CD4-positive, alpha-beta memory T cell (primary cell): ENCODE data around the gene UCP2. TPM values are rescaled to one million over a fixed set of nuclear protein-coding genes. Genes with fewer than 3 reads are reported as not detected.

Experiments
- CTCF ChIA-PET: fragments of 350-600 bp; sonication (Branson Sonifier 250); formaldehyde crosslinking; loops from one replicate; lab custom pipeline; 2021; ENCODE audit warnings: inconsistent platforms; ENCODE audit not compliant: partially characterized antibody; lab: Charles Lee
- POLR2A ChIA-PET: fragments of 350-600 bp; sonication (Branson Sonifier 250); formaldehyde crosslinking; loops from one replicate; lab custom pipeline; 2021; ENCODE audit not compliant: partially characterized antibody; lab: Charles Lee
- DNase-seq, 5 donors: peaks; one replicate each; pipeline versions ENCODE4 v3.0.0 to v3.0.0-alpha.2; 2020 to 2022; ENCODE audit warnings: mixed read lengths in 1 of 5
- H3K27ac ChIP-seq: one replicate; pipeline ENCODE4 v1.7.0; 2013; ENCODE audit warnings: low read depth, low read length
- H3K27me3 ChIP-seq: 2 replicates; pipeline ENCODE4 v1.7.0; 2013; ENCODE audit warnings: mild to moderate bottlenecking, low read length, moderate library complexity; ENCODE audit not compliant: insufficient read depth
- H3K36me3 ChIP-seq: 2 replicates; pipeline ENCODE4 v1.7.0; 2013; ENCODE audit warnings: mild to moderate bottlenecking, low read length, moderate library complexity; ENCODE audit not compliant: insufficient read depth
- H3K4me1 ChIP-seq: 2 replicates; pipeline ENCODE4 v1.7.0; 2013; ENCODE audit warnings: mild to moderate bottlenecking, low read length, moderate library complexity; ENCODE audit not compliant: insufficient read depth
- H3K4me3 ChIP-seq, 2 donors: one replicate each; pipeline ENCODE4 v1.7.0; 2013; ENCODE audit warnings: low read length in 2 of 2, mild to moderate bottlenecking in 1 of 2
- H3K9me3 ChIP-seq, 2 donors: one replicate each; pipeline ENCODE4 v1.7.0; 2013; ENCODE audit warnings: low read length in 2 of 2, control low read depth in 1 of 2; ENCODE audit not compliant: control insufficient read depth in 1 of 2
- H3K27ac Mint-ChIP-seq, 7 donors: one replicate each; pipeline ENCODE4 v1.8.0; 2020 to 2021; ENCODE audit warnings: mixed read lengths in 7 of 7, mild to moderate bottlenecking in 6 of 7, inconsistent platforms in 3 of 7, moderate library complexity in 3 of 7
- H3K27me3 Mint-ChIP-seq, 2 donors: one replicate each; pipeline ENCODE4 v1.8.0; 2020 to 2021; ENCODE audit warnings: mixed read lengths in 2 of 2
- H3K36me3 Mint-ChIP-seq, 2 donors: one replicate each; pipeline ENCODE4 v1.8.0; 2020 to 2021; ENCODE audit warnings: mixed read lengths in 2 of 2, inconsistent platforms in 1 of 2, mild to moderate bottlenecking in 1 of 2
- H3K4me1 Mint-ChIP-seq, 4 donors: one replicate each; pipeline ENCODE4 v1.8.0; 2020 to 2021; ENCODE audit warnings: mixed read lengths in 4 of 4, mild to moderate bottlenecking in 1 of 4
- H3K4me3 Mint-ChIP-seq, 8 donors: one replicate each; pipeline ENCODE4 v1.8.0; 2020 to 2021; ENCODE audit warnings: mixed read lengths in 8 of 8, mild to moderate bottlenecking in 7 of 8, moderate library complexity in 6 of 8, inconsistent platforms in 3 of 8
- H3K9me3 Mint-ChIP-seq, 8 donors: one replicate each; pipeline ENCODE4 v1.8.0; 2020 to 2021; ENCODE audit warnings: mixed read lengths in 8 of 8, mild to moderate bottlenecking in 5 of 8, inconsistent platforms in 3 of 8, moderate library complexity in 1 of 8
- intact Hi-C: fragments of 100-400 bp; cut with micrococcal nuclease; formaldehyde crosslinking; loops from one replicate; pipeline ENCODE4 v1.15.1; 2023
- polyA plus RNA-seq, 2 donors: library from polyadenylated mRNA; unstranded; fragments of 300-500 nt; fragmentation: Illumina TruSeq; gene quantifications; one replicate each; pipeline ENCODE4 v1.2.3, GENCODE V29; 2021
- total RNA-seq, 2 experiments: library from RNA; stranded (reverse); gene quantifications; one replicate each; pipeline ENCODE4 v1.2.3, GENCODE V29; 2021

UCP2 gene
- total and polyA plus RNA-seq, 4 experiments from 2014 or later = 325 to 1,459 (median 623) TPM

- peak overlapping the region in 4 of 8 donors; percentile 26 to 80 (median 46) for H3K4me3 Mint-ChIP-seq
- H3K9me3 Mint-ChIP-seq = peaks cover 0 to 2% (median 0%) of the 10 kb centered on the region in 8 donors
- no peaks in the 10 kb centered on the region for H3K27me3 ChIP-seq
- no peak overlapping the region for H3K4me3 ChIP-seq
- H3K27me3 Mint-ChIP-seq = no peaks in the 10 kb centered on the region
- ChIA-PET POLR2A (interaction anchor here (1.1 to 35.3 kb wide), 2 partner anchors 9 to 26 kb away, joined by 3 to 2221 read pairs; partner anchors contain the start of gene UCP2), CTCF (interaction anchor here (1.4 to 1.7 kb wide), 2 partner anchors 9 to 35 kb away, joined by 4 to 5 read pairs; no protein-coding TSS in a partner anchor)
- no peak for DNase-seq
- intact Hi-C loops = no loop called here
- no peaks in the 10 kb centered on the region for H3K9me3 ChIP-seq
- peaks cover 89% of the 10 kb centered on the region for H3K4me1 ChIP-seq
- H3K27ac ChIP-seq = peak overlapping the region; percentile 60
- peaks cover 67 to 96% (median 71%) of the 10 kb centered on the region in 4 donors for H3K4me1 Mint-ChIP-seq
- H3K27ac Mint-ChIP-seq = peak overlapping the region; percentile 80 to 99 (median 93)
- H3K36me3 Mint-ChIP-seq = peaks cover 13 to 17% of the 10 kb centered on the region in 2 donors
- no peaks in the 10 kb centered on the region for H3K36me3 ChIP-seq
These were observed 24.2 kb upstream of the UCP2 start for GRCh38 chr11:74006743-74007304.

GRCh38 chr11:74005721-74006517, 23.3 kb upstream of the UCP2 start:
- peak overlapping the region; percentile 60 for H3K27ac ChIP-seq
- Mint-ChIP-seq H3K36me3 (peaks cover 20% of the 10 kb centered on the region in 2 donors), H3K4me1 (peaks cover 62 to 87% (median 70%) of the 10 kb centered on the region in 4 donors), H3K9me3 (no peaks in the 10 kb centered on the region), H3K4me3 (peak overlapping the region in 6 of 8 donors; percentile 33 to 91 (median 86)), H3K27ac (peak overlapping the region; percentile 91 to 99 (median 97)), H3K27me3 (no peaks in the 10 kb centered on the region)
- intact Hi-C loops = loop anchor here (1.0 to 2.0 kb wide), 5 partner anchors 11 to 42 kb away; no protein-coding TSS in a partner anchor
- ChIA-PET CTCF (interaction anchor here (0.9 to 4.9 kb wide), 15 partner anchors 9 to 44 kb away, joined by 3 to 38 read pairs (median 5); partner anchors contain the start of gene UCP2), POLR2A (interaction anchor here (0.8 to 35.3 kb wide), 8 partner anchors 8 to 38 kb away, joined by 3 to 2221 read pairs (median 5); partner anchors contain the start of gene UCP2)
- DNase-seq = no peak
- H3K36me3 ChIP-seq = no peaks in the 10 kb centered on the region
- H3K4me3 ChIP-seq = peak overlapping the region in 1 of 2 donors; percentile 5
- no peaks in the 10 kb centered on the region for H3K9me3 ChIP-seq
- no peaks in the 10 kb centered on the region for H3K27me3 ChIP-seq
- H3K4me1 ChIP-seq = peaks cover 80% of the 10 kb centered on the region

GRCh38 chr11:74004759-74005615, 22.3 kb upstream of the UCP2 start:
- Mint-ChIP-seq H3K9me3 (no peaks in the 10 kb centered on the region), H3K27me3 (no peaks in the 10 kb centered on the region), H3K36me3 (peaks cover 20 to 24% of the 10 kb centered on the region in 2 donors), H3K4me1 (peaks cover 55 to 82% (median 71%) of the 10 kb centered on the region in 4 donors), H3K4me3 (peak overlapping the region; percentile 79 to 91 (median 86)), H3K27ac (peak overlapping the region; percentile 91 to 99 (median 97))
- CTCF ChIA-PET = interaction anchor here (0.8 to 4.9 kb wide), 20 partner anchors 10 to 85 kb away, joined by 3 to 38 read pairs (median 4); partner anchors contain the start of gene UCP2
- Histone ChIP-seq H3K4me1 (peaks cover 72% of the 10 kb centered on the region), H3K27ac (peak overlapping the region; percentile 60), H3K9me3 (no peaks in the 10 kb centered on the region), H3K27me3 (no peaks in the 10 kb centered on the region), H3K36me3 (no peaks in the 10 kb centered on the region), H3K4me3 (peak overlapping the region; percentile 18 to 50)
- POLR2A ChIA-PET = interaction anchor here (0.7 to 35.3 kb wide), 11 partner anchors 9 to 127 kb away, joined by 3 to 2221 read pairs (median 5); partner anchors contain the start of gene UCP2
- intact Hi-C loops = loop anchor here (1.0 to 2.0 kb wide), 5 partner anchors 10 to 41 kb away; no protein-coding TSS in a partner anchor
- peak; percentile 88 to 95 (median 91) for DNase-seq

GRCh38 chr11:74004046-74004695, 21.5 kb upstream of the UCP2 start:
- H3K4me1 ChIP-seq = peaks cover 71% of the 10 kb centered on the region
- Mint-ChIP-seq H3K27ac (peak overlapping the region; percentile 91 to 99 (median 97)), H3K9me3 (no peaks in the 10 kb centered on the region), H3K4me1 (peaks cover 54 to 88% (median 70%) of the 10 kb centered on the region in 4 donors), H3K27me3 (no peaks in the 10 kb centered on the region), H3K4me3 (peak overlapping the region in 2 of 8 donors; percentile 13 to 90), H3K36me3 (peaks cover 20 to 24% of the 10 kb centered on the region in 2 donors)
- peak overlapping the region; percentile 60 for H3K27ac ChIP-seq
- ChIA-PET POLR2A (interaction anchor here (0.7 to 35.3 kb wide), 5 partner anchors 9 to 44 kb away, joined by 3 to 2221 read pairs (median 9); partner anchors contain the start of gene UCP2), CTCF (interaction anchor here (0.8 to 4.9 kb wide), 15 partner anchors 9 to 85 kb away, joined by 3 to 38 read pairs (median 5); partner anchors contain the start of gene UCP2)
- no peak overlapping the region for H3K4me3 ChIP-seq
- no peaks in the 10 kb centered on the region for H3K36me3 ChIP-seq
- intact Hi-C loops = loop anchor here (2.0 kb wide), 1 partner anchor 29 kb away; no protein-coding TSS in a partner anchor
- no peaks in the 10 kb centered on the region for H3K9me3 ChIP-seq
- DNase-seq = peak in 1 of 5 donors; percentile 27
- no peaks in the 10 kb centered on the region for H3K27me3 ChIP-seq

- no peaks in the 10 kb centered on the region for H3K36me3 ChIP-seq
- no peak overlapping the region for H3K27ac ChIP-seq
- H3K27ac Mint-ChIP-seq = peak overlapping the region in 4 of 7 donors; percentile 81 to 99 (median 94)
- peaks cover 62% of the 10 kb centered on the region for H3K4me1 ChIP-seq
- no peaks in the 10 kb centered on the region for H3K9me3 Mint-ChIP-seq
- peaks cover 48 to 80% (median 62%) of the 10 kb centered on the region in 4 donors for H3K4me1 Mint-ChIP-seq
- no peak overlapping the region for H3K4me3 ChIP-seq
- no peak for DNase-seq
- H3K27me3 ChIP-seq = no peaks in the 10 kb centered on the region
- no peak overlapping the region for H3K4me3 Mint-ChIP-seq
- ChIA-PET CTCF (interaction anchor here (1.0 to 4.9 kb wide), 4 partner anchors 22 to 42 kb away, joined by 3 to 38 read pairs (median 5); partner anchors contain the start of gene UCP2), POLR2A (interaction anchor here (4.7 to 35.3 kb wide), 2 partner anchors 11 to 22 kb away, joined by 39 to 2221 read pairs; partner anchors contain the start of gene UCP2)
- intact Hi-C loops = no loop called here
- H3K27me3 Mint-ChIP-seq = no peaks in the 10 kb centered on the region
- H3K36me3 Mint-ChIP-seq = peaks cover 20 to 24% of the 10 kb centered on the region in 2 donors
- H3K9me3 ChIP-seq = no peaks in the 10 kb centered on the region
These were observed 20.2 kb upstream of the UCP2 start for GRCh38 chr11:74002832-74003231.
